Osteocyte (in vitro differentiated cells): Measurements from ENCODE around the gene FAAH2. TPM values are rescaled to one million over a fixed set of nuclear protein-coding genes. Genes with fewer than 3 reads are reported as not detected.

Experiments
- DNase-seq: peaks from one replicate; pipeline ENCODE4 v3.0.0; 2021; ENCODE audit warnings: mixed read lengths; ENCODE audit not compliant: unreplicated experiment; ENCODE audit errors: extremely low spot score
- H3K27ac Mint-ChIP-seq: one replicate; pipeline ENCODE4 v1.8.0; 2021; ENCODE audit warnings: mild to moderate bottlenecking, mixed read lengths; ENCODE audit not compliant: unreplicated experiment
- H3K27me3 Mint-ChIP-seq: one replicate; pipeline ENCODE4 v1.8.0; 2021; ENCODE audit warnings: mixed read lengths; ENCODE audit not compliant: unreplicated experiment
- H3K36me3 Mint-ChIP-seq: one replicate; pipeline ENCODE4 v1.8.0; 2021; ENCODE audit warnings: mixed read lengths; ENCODE audit not compliant: unreplicated experiment
- H3K4me1 Mint-ChIP-seq: one replicate; pipeline ENCODE4 v1.8.0; 2021; ENCODE audit warnings: mixed read lengths; ENCODE audit not compliant: unreplicated experiment
- H3K4me3 Mint-ChIP-seq: one replicate; pipeline ENCODE4 v1.8.0; 2021; ENCODE audit warnings: mild to moderate bottlenecking, moderate library complexity, mixed read lengths; ENCODE audit not compliant: unreplicated experiment
- H3K9me3 Mint-ChIP-seq: one replicate; pipeline ENCODE4 v1.8.0; 2021; ENCODE audit warnings: mixed read lengths; ENCODE audit not compliant: unreplicated experiment
- total RNA-seq: library from RNA; stranded (reverse); gene quantifications from 2 replicates; pipeline ENCODE4 v1.2.1, GENCODE V29; 2021
- TF ChIP-seq, protein P1 (sequence below): fragments of 200-600 bp; sonication (generic); IDR thresholded peaks from 2 replicates; pipeline ENCODE4 v1.5.0; 2021; ENCODE audit warnings: antibody characterized with exemption, mild to moderate bottlenecking, moderate library complexity

The FAAH2 gene
- total RNA-seq, 1 donor from 2014 or later, result 0.30 TPM

DNA sequence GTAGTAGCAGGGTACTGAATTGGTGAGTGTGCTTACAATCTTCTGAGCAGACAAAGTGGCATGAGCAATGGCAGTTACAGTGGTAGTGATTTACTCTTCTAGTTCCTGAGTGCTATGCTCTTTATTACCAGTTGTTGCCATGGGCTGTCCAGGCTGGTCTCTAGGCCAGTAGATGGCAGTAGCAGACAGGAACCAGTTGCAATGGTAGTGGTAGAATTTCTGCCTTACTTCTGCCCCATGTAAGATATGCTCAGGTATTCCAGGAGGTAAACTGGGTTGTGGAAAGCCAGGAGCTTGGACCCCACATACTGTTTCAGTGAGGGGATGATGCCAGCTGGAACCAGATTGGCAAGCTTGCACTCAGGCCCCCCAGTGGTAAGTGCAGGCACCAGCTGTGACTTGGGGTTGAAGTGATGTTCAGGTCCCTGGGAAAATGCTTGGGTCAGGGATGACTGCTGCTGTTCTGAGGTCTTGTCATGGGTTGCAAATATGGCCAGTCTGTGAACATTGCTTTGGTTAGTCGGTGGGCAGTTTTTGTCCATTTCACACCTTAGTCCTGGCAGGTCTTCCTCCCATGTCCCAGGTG is 242.3 kb downstream of the FAAH2 start:
- no peak overlapping the region for H3K4me3 Mint-ChIP-seq
- TF ChIP-seq, protein P1, sequence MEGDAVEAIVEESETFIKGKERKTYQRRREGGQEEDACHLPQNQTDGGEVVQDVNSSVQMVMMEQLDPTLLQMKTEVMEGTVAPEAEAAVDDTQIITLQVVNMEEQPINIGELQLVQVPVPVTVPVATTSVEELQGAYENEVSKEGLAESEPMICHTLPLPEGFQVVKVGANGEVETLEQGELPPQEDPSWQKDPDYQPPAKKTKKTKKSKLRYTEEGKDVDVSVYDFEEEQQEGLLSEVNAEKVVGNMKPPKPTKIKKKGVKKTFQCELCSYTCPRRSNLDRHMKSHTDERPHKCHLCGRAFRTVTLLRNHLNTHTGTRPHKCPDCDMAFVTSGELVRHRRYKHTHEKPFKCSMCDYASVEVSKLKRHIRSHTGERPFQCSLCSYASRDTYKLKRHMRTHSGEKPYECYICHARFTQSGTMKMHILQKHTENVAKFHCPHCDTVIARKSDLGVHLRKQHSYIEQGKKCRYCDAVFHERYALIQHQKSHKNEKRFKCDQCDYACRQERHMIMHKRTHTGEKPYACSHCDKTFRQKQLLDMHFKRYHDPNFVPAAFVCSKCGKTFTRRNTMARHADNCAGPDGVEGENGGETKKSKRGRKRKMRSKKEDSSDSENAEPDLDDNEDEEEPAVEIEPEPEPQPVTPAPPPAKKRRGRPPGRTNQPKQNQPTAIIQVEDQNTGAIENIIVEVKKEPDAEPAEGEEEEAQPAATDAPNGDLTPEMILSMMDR, result peak; percentile 34
- H3K4me1 Mint-ChIP-seq, result no peaks in the 10 kb centered on the region
- peaks cover 35% of the 10 kb centered on the region for H3K9me3 Mint-ChIP-seq
- no peaks in the 10 kb centered on the region for H3K27me3 Mint-ChIP-seq
- no peaks in the 10 kb centered on the region for H3K36me3 Mint-ChIP-seq
- H3K27ac Mint-ChIP-seq, result no peak overlapping the region
- DNase-seq, result no peak

Other genes with a start within 250 kb of the FAAH2 start
- gene SPIN2B, start 165.2 kb upstream of the FAAH2 start, total RNA-seq, result 17.7 and 18.9 TPM in 2 replicates
- 1.2 and 2.5 TPM in 2 replicates for gene SPIN2A, start 149.3 kb upstream of the FAAH2 start, total RNA-seq